HG03439 (cell line): Measurements from ENCODE around the gene ARRB1.
"Not testable (repeated sequence)": the region's sequence is repeated elsewhere in the genome, so short reads cannot be mapped to it uniquely, and the experiment has no call there.

Experiments used
- ATAC-seq: cut with Tn5 transposase; IDR thresholded peaks from one replicate; pipeline ENCODE4 v1.9.1; 2021; ENCODE audit warnings: mild to moderate bottlenecking, moderate library complexity; ENCODE audit not compliant: unreplicated experiment

Gene ARRB1

DNA sequence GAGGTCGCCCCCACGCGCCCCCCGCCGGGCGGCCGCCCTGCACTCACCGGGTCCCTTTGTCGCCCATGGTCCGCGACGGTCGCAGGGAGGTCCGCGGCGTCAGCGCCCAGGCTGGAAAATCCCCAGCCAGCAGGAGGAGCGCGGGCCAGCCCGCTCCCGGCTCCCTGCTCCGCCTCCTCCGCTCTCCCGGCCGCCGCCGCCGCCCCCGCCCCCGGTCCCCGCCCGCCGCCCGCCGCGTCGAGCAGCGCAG is at the start of gene ARRB1:
Gene ARRB1, minus strand, starts transcription at position 121 of the 250 bp plus-strand sequence. Its CDS starts 54 bp downstream, at position 67.
- no peak for ATAC-seq

DNA sequence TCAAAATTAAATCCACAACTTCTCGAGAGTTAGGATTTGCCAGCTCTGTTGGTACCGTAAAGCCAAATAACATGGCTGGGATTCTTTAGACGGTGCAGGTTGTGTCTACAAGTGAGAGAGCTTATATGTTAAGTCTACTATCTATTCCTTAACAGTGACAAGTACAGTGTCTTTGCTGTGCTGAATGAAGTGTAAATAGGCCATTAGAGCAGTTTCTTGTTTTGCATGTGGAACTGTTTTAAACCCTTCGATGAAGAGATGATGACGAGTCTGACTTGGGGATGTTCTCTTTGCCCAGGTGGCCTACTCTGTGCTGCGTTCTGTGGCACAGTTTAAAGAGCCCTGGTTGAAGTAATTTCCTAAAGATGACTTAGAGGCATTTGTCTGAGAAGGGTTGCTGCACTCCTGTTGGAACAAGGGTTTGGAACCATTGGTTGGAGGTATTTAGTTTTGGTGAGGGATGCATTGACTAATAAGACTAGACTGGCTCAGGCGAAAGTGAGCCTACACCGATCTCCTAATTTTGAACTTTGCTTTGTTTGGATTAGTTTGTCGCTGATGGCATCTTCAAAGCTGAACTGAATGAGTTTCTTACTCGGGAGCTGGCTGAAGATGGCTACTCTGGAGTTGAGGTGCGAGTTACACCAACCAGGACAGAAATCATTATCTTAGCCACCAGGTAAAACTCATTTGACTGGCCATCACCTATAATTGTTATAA is 48.8 kb upstream of the ARRB1 start:
- no peak for ATAC-seq

DNA sequence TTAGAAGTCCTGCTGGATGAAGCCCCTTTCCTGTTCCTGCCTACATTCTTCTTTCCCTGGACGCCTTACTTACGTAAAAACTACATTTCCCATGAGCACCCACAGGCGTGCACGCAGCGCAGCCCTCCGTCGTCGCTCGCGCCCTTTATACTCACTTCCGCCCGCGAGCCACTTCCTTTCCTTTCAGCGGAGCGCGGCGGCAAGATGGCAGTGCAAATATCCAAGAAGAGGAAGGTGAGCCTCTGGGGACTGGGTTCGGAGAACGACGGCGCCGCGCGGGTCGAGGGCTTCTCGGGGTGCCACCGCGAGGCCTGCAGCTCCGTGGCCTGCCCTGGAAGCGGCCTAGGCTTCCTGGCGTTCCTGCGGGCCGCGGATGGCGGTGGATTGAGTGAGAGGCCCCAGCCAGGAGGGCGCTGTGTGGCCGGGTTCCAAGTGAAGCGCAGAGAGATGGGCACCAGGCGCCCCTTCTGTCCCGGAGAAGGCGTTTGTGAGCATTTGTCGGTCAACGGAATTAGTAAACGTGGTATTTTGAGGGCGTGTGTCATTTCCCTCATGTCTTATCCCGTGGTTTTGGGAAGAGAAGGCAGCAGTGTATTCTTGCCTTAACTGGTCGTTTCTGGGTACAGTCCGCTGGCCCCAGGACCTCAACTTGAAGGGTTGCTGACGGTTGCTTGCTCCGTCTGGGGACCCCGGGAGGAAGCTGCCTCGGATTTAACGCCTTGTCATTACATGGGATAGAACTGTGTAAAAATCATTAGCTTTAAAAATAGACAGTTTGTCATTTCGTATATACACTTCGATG is 48.1 kb upstream of the ARRB1 start, which contains the start of gene RPS3:
Gene RPS3, plus strand, starts transcription at position 175 of the 802 bp plus-strand sequence. Its CDS starts 30 bp downstream, at position 205.
- ATAC-seq: peak; percentile 89

DNA sequence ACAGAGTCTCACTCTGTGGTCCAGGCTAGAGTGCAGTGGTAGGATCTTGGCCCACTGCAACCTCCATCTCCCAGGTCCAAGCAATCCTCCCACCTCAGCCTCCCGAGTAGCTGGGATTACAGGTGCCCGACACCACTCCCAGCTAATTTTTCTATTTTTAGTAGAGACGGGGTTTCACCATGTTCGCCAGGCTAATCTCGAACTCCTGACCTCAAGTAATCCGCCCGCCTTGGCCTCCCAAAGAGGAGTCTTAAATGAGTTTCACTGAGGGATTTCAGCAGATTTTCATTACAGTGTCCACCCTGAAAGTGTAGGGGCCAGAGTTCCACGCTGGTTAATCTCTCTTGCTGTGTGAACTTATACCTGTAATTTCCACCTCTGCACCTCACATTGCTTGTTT is 47.4 kb upstream of the ARRB1 start:
- peak; percentile 5 for ATAC-seq

DNA sequence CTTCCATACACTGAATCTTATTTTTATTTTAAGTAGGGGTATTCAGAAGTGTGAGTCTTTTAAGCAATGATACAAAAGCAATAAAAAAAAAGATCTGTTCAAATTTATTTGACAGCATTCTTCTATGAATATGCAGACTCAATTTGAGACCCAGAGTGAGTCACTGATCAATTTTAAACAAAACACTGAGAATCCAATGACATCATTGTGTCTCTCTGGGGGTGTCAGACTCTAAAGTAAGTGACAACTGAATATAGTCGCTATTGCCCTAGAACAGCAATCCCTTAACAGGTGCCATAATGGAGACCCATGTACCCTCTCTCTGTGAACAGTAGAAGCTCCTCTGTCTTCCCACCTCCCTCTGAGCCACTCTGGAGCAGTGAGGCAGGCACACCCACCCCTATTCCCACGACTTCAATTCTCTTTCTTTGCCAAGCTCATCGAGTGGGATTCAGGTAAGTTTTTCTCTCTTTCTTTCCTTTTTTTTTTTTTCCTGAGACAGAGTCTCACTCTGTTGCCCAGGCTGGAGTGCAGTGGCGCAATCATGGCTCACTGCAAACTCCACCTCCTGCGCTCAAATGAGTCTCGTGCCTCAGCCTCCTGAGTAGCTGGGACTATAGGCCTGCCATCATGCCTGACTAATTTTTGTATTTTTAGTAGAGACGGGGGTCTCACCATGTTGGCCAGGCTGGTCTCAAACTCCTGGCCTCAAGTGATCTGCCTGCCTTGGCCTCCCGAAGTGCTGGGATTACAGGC is 42.8 kb upstream of the ARRB1 start:
- ATAC-seq: no peak

DNA sequence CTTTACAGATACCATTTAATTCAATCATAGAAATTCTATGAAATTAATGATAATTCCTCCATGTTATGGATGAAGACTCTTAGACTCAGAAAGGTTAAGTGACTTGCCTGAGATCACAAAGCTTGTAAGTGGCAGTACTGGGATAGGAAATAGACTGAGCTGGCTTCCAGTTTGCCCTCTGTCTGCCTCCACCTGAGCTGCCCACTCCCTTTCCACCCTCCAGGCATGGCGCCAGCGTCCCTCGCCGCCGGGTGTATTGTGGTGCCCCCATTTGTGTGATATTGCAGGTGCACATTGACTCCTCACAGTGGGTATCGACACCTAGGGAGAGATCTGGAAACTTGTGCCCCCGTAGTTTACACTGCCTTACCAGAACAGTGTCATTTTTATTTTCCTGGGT is 38.5 kb upstream of the ARRB1 start:
- no peak for ATAC-seq

DNA sequence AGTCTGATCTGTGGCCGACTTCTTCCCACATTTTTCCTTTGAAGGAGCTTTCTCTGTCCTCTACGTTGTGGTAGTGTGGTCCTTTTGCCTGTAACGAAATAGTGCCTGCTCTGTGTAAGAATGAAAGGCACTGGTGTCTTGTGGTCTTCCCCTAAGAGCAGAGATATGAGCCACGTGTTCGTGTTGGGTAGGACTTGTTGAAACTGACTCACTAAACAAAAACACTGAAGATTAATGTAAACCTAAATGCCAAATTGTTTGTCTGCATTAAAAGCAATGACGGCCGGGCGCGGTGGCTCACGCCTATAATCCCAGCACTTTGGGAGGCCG is 37.8 kb upstream of the ARRB1 start:
- no peak for ATAC-seq

DNA sequence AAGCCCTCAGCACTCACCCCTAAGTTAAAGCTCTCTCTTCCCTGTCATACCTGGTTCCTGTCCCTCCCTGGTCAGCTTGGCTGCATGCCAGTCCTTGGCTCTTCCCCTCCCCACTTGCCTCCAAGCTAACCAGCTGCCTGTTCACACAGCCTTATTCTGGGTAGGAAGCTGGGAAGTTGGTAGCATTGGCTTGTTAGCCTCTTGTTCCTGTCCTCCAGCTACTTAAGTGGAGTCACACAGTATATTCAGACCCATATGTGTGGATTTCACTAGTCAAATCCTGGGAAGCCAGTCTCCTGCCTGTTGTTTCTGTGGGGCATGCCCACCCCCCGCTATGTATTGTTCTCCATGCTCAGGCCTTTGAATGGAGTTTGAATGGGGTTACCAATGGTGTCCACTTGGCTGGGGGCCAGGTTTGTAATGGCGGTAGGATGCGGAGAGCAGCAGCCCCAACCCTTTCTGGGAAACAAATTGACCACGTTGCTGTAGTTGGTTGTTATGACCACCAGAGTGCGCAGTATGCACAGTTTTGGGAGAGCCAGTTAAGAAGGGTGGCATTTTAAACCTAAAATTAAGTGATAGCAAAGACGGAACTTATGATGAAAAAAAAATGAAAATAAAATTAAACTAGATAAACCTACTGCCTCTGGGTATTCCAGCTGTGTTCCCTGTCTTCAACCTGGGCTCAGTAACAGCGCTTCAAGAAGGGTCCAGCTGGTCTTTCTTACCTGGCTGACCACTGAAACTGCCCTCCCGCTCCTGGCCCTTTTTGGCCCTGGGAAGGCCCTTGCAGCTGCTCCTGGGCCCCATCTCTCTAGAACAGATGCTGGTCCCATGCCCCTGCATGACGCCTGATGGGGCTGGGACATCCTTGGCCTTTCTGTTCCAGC is 37.2 kb upstream of the ARRB1 start:
- no peak for ATAC-seq

DNA sequence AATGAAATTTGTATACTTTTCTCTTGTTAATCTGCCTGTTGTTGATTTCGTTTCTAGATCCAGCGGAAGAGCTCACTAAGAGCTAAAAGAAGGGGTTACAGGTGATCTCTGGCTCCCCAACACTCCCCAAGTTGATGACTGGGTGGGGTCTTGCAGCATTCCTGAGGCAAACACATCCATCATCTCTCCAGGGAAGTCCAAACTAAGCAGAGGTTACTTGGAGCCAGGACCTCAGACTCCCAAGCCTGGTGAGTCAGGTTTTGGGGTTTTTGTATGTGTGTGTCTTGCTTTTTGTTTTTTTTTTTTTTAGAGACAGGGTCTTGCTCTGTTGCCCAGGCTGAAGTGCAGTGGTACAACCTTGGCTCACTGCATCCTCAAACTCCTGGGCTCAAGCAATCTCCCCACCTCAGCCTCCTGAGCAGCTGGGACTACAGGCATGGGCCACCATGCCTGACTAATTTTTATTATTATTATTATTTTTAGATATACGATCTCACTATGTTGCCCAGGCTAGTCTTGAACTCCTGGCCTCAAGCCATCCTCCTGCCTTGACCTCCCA is 36.4 kb upstream of the ARRB1 start:
- ATAC-seq: no peak

DNA sequence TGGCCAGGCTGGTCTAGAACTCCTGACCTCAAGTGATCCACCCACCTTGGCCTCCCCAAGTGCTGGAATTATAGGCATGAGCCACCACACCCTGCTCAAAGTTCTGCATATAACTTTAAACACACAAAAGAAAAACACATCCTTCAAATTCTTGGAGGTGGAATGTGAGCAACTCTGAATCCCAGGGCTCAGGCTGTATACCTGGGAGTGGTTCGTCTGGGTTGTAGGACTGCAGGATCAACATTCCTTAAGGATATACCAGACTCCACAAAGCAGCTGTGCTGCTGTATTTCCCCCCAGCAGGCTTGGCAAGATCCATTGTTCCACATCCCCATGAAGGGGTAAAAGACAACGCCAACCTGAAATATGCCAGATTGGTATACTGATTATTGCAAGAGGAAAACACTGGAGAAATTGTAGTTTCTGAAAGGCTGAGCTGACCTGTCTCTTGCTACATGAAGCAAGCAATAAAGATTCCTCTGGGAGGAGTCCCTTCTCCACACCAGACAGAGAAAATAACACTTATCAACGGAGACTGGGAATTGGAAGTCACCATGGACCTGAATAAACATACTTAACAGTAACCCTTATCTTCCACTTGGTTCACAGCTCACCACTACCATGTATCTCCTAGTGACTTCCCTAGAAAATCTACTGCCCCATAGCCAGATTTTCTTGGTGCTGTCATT is 35.6 kb upstream of the ARRB1 start:
- no peak for ATAC-seq

DNA sequence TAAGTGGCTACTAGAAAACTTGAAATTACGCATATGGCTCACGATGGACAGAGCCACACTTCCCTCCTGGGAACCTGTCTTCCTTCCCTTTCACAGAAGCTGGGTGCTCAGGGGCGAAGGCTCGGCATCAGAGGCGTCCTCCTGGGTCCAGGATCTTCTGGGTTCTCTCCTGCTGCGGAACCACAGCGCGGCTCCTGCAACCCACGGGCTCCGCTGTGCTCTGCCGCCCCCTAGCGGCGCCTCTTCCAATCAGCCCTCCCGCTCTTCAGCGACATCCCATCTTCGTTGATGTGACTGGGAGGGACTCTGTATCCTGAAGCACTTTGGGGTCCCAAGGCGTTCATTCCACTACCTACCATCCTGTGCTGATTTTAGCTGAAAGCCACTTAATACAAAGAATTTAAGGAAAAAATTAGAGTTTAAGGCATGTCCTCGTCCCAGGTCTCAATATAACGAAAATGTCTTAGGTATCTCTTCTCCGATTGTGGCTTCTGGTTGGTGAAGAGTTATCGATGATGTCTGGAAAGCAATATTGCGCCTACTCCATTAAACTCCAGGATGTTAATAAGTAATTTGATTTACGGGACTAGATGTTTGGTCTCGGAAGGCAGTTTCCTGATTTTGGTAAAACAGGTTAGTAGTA is 33.1 kb upstream of the ARRB1 start:
- ATAC-seq: no peak

DNA sequence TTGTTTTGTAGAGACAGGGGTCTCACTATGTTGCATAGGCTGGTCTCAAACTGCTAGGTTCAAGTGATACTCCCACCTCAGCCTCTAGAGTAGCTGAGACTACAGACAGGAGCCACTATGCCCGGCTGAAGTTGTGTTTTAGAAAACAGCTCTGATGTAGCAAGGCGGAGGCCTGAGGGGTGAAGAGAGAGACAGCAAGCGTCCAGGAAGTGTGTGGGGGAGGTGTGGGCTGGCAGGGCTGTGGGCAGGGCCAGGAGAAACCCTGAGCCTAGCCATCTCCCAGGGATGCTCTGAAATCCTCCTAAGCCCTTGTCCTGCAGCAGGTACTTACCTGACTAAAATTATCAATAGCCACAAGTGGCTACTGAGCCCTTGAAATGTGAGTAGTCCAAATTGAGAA is 31.8 kb upstream of the ARRB1 start:
- ATAC-seq: no peak

DNA sequence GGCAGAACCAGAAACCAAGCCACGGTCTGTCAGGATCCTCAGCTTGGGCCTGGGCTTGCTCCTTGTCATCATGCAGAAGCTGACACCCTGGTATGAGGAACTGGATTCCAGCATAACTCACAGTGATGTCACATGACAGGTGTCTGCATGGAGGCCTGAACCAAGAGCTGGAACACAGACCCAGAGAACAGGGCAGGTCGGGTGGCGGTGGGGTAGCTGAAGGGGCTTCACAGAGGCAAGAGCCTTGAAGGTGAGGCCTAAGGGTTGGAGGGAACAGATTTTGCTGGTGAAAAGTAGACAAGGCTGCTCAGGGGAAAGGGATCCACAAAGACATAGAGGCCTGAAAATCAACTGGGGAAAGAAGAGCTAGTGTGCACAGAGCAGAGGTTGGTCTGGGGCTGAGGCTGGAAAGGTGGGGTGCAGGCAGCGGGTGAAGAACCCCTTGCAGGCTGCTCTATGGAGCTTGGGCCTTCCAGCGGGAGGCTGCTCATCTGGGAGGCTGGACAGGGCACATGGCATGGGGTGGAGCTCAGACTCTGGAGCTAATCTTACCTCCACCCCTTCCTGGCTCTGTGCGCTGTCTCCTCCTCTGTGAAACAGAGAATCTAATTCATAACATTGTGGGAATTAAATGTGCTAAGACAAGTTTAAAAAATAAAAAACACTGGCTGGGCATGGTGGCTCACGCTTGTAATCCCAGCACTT is 29.4 kb upstream of the ARRB1 start:
- no peak for ATAC-seq

DNA sequence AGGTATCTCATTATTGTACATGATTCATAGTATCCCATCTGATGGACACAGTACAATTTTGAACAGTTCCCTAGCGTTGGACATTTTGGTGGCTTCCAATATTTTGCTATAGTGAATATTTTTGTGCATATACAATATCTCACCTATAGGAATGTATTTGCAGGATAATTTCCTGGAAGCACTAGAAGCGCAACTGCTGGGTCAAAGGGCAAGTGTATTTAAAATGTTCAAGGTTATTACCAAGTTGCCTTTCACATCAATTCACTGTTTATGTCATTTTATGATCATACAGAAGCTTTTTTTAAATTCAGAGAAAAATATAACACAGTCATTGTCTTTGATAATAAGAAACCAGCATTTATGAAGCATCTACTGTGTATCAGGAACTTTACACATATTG is 28.8 kb upstream of the ARRB1 start:
- no peak for ATAC-seq

DNA sequence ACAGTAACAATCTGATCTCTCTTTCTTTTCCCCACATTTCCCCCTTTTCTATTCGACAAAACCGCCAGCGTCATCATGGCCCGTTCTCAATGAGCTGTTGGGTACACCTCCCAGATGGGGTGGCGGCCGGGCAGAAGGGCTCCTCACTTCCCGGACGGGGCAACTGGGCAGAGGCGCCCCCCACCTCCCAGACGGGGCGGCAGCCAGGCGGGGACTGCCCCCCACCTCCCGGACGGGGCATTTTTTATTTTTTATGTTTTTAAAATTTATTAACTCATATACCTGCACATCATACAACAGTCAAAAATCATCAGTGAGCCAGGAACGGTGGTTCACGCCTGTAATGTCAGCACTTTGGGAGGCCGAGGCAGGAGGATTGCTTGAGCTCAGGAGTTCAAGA is 27.3 kb upstream of the ARRB1 start:
- not testable (repeated sequence) for ATAC-seq

DNA sequence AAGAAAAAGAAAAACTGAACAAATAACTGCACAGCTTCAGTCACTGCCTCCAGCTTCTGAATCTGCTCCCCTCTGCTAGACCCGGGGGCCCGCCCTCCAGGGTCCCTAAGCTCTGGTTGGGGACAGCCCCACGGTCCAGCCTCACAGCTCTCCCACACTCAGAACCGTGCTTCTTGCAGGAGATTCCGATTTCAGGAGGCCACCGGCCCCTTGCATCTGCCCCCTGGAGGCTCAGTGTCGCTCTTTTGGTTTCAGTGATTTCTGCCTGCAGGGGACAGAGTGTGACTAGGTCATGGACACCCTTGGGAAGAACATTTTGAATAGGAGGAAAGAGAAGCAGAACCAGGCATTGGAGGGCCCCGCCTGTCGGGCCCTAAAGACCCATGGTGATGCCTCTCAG is 24.7 kb upstream of the ARRB1 start:
- ATAC-seq: no peak

DNA sequence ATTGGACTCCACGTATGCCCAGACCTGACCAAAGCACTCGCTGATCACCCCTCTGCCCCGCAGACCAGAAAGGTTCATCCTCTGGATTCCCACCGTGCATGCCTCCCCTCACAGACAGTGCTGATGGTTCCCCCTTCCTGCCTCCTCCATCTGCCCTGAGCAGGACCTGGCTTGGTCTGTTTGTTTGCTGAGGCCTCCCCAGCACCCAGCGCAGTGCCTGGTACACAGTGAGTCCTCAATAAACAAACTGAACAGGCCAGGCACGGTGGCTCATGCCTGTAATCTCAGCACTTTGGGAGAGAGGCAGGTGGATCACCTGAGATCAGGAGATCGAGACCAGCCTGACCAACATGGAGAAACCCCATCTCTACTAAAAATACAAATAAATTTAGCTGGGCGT is 24.2 kb upstream of the ARRB1 start:
- ATAC-seq: no peak

DNA sequence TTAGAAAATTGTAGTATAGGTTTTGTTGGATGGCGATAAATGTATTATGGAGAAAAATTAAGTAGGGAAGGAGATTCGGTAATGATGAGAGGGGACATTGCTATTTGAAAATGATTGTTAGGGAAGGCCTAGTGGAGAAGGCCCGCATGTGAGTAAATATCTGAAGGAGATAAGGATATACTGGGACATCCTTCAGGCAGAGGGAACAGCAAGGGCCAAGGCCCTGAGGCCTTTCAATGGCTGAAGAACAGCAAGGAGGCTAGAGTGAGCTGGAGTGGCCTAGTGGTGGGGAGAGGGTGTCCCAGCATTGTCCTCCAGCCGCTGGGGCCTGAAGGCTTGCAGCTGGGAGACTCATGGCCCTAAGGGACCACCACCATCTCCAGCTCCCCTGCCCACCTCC is 23.2 kb upstream of the ARRB1 start:
- ATAC-seq: no peak

DNA sequence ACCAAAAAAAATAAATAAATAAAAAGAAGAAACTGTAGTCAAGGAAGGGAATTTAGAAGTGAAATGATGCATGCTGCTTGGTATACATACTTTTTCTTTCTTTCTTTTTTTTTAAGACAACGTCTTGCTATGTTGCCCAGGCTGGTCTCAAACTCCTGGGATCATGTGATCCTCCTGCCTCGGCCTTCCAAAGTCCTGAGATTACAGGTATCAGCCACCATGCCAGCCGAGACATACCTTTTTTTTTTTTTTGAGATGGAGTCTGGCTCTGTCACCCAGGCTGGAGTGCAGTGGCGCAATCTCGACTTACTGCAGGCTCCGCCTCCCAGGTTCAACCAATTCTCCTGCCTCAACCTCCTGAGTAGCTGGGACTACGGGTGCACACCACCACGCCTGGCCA is 21.7 kb upstream of the ARRB1 start:
- ATAC-seq: no peak
